Tibial nerve (tissue), 4 donors: ENCODE data around the gene APBA1. TPM values are rescaled to one million over a fixed set of nuclear protein-coding genes. Genes with fewer than 3 reads are reported as not detected.

Experiments used
- DNase-seq, 2 donors: peaks; one replicate each; pipeline ENCODE4 v3.0.0-alpha.2; 2019; ENCODE audit warnings: low spot score in 2 of 2
- H3K27ac ChIP-seq, 4 donors: fragments of 200-600 bp; sonication (generic) in 3 of 4; one replicate each; pipeline ENCODE4 v1.5.1; 2017 to 2019; ENCODE audit warnings: mild to moderate bottlenecking in 1 of 4
- H3K27me3 ChIP-seq, 2 donors: fragments of 200-600 bp; sonication (generic) in 1 of 2; one replicate each; pipeline versions ENCODE4 v1.5.1 to v1.6.0; 2017 to 2019
- H3K36me3 ChIP-seq, 3 donors: fragments of 200-600 bp; sonication (generic); one replicate each; pipeline ENCODE4 v1.5.1; 2018 to 2019
- H3K4me1 ChIP-seq, 4 donors: fragments of 200-600 bp; sonication (generic) in 3 of 4; one replicate each; pipeline ENCODE4 v1.5.1; 2017 to 2019
- H3K4me3 ChIP-seq, 4 donors: fragments of 200-600 bp; sonication (generic) in 3 of 4; one replicate each; pipeline ENCODE4 v1.5.1; 2017 to 2019; ENCODE audit warnings: mild to moderate bottlenecking in 1 of 4, moderate library complexity in 1 of 4
- H3K9me3 ChIP-seq, 4 donors: fragments of 200-600 bp; sonication (generic) in 3 of 4; one replicate each; pipeline ENCODE4 v1.5.1; 2017 to 2019
- CTCF ChIP-seq, 5 experiments: fragments of 200-600 bp in 3 of 5; fragments of 450-650 bp in 2 of 5; sonication (generic) in 3 of 5; IDR thresholded peaks; one replicate each; pipeline ENCODE4 v1.5.1; 2016 to 2019; ENCODE audit warnings: antibody characterized with exemption in 5 of 5, mild to moderate bottlenecking in 3 of 5, moderate library complexity in 2 of 5
- EP300 ChIP-seq, 2 donors: sonication (generic); formaldehyde crosslinking; IDR thresholded peaks; one replicate each; pipeline ENCODE4 v1.6.1; 2017; ENCODE audit warnings: antibody characterized with exemption in 2 of 2, mild to moderate bottlenecking in 1 of 2
- POLR2A ChIP-seq, 2 donors: fragments of 450-650 bp; IDR thresholded peaks; one replicate each; pipeline ENCODE4 v1.6.1; 2017; ENCODE audit warnings: antibody characterized with exemption in 2 of 2, mild to moderate bottlenecking in 2 of 2, moderate library complexity in 2 of 2
- WGBS, 2 donors: methylation state at CpG; one replicate each; pipeline ENCODE4 v1.1.5; 2018; 5-methylcytosine and 5-hydroxymethylcytosine counted together
- total RNA-seq, 4 donors: library from RNA; depleted of rRNA; stranded (reverse); fragments of >200 nt; gene quantifications; one replicate each; pipeline ENCODE4 v1.1.0, GENCODE V29; 2016

Gene APBA1
- total RNA-seq, 4 donors from 2014 or later, result 8.4 to 14.4 (median 9.8) TPM

- no peaks in the 10 kb centered on the region for H3K9me3 ChIP-seq
- no peak overlapping the region for H3K4me3 ChIP-seq
- peak; percentile 50 to 68 for DNase-seq
- WGBS, 2 donors, result 44 to 52% methylated on average over 3 of the region's 3 CpGs
- peaks cover 0 to 25% (median 0%) of the 10 kb centered on the region in 3 donors for H3K36me3 ChIP-seq
- TF ChIP-seq POLR2A (IDR thresholded peaks at IDR 0.05) (no peak), EP300 (IDR thresholded peaks at IDR 0.05) (peak; percentile 28 to 68), CTCF (IDR thresholded peaks at IDR 0.05) (no peak)
- peak overlapping the region in 3 of 4 donors; percentile 21 to 54 (median 44) for H3K27ac ChIP-seq
- peaks cover 0 to 23% (median 0%) of the 10 kb centered on the region in 4 donors for H3K4me1 ChIP-seq
- no peaks in the 10 kb centered on the region for H3K27me3 ChIP-seq
Measured at GRCh38 chr9:69465473-69465872, 206.7 kb downstream of the APBA1 start.

- TF ChIP-seq EP300 (IDR thresholded peaks at IDR 0.05) (no peak), CTCF (IDR thresholded peaks at IDR 0.05) (no peak), POLR2A (IDR thresholded peaks at IDR 0.05) (no peak)
- DNase-seq, result no peak
- H3K4me3 ChIP-seq, result no peak overlapping the region
- H3K9me3 ChIP-seq, result no peaks in the 10 kb centered on the region
- no peak overlapping the region for H3K27ac ChIP-seq
- 66 to 69% methylated on average over 11 of the region's 11 CpGs for WGBS, 2 donors
- H3K36me3 ChIP-seq, result peaks cover 0 to 43% (median 0%) of the 10 kb centered on the region in 3 donors
- peaks cover 0 to 19% (median 0%) of the 10 kb centered on the region in 4 donors for H3K4me1 ChIP-seq
- H3K27me3 ChIP-seq, result no peaks in the 10 kb centered on the region
Measured at GRCh38 chr9:69463497-69464068, 208.6 kb downstream of the APBA1 start.

GRCh38 chr9:69462394-69462793 lies 209.8 kb downstream of the APBA1 start:
- 75 to 77% methylated on average over 4 of the region's 4 CpGs for WGBS, 2 donors
- no peak for DNase-seq
- Histone ChIP-seq H3K27ac (no peak overlapping the region), H3K4me1 (peaks cover 0 to 19% (median 0%) of the 10 kb centered on the region in 4 donors), H3K4me3 (no peak overlapping the region), H3K27me3 (no peaks in the 10 kb centered on the region), H3K9me3 (no peaks in the 10 kb centered on the region), H3K36me3 (peaks cover 0 to 55% (median 0%) of the 10 kb centered on the region in 3 donors)
- TF ChIP-seq EP300 (IDR thresholded peaks at IDR 0.05), result no peak
- TF ChIP-seq CTCF (IDR thresholded peaks at IDR 0.05), result no peak
- TF ChIP-seq POLR2A (IDR thresholded peaks at IDR 0.05), result no peak

GRCh38 chr9:69461103-69461887 lies 210.9 kb downstream of the APBA1 start:
- Histone ChIP-seq H3K27ac (no peak overlapping the region), H3K36me3 (peaks cover 0 to 60% (median 0%) of the 10 kb centered on the region in 3 donors), H3K4me1 (peaks cover 0 to 16% (median 0%) of the 10 kb centered on the region in 4 donors), H3K9me3 (no peaks in the 10 kb centered on the region), H3K4me3 (no peak overlapping the region), H3K27me3 (no peaks in the 10 kb centered on the region)
- TF ChIP-seq POLR2A (IDR thresholded peaks at IDR 0.05), result no peak
- no peak for TF ChIP-seq EP300 (IDR thresholded peaks at IDR 0.05)
- TF ChIP-seq CTCF (IDR thresholded peaks at IDR 0.05), result no peak
- WGBS, 2 donors, result 76 to 86% methylated on average over 6 of the region's 6 CpGs
- DNase-seq, result no peak

GRCh38 chr9:69460012-69460411 lies 212.2 kb downstream of the APBA1 start:
- Histone ChIP-seq H3K4me1 (peaks cover 0 to 4% (median 0%) of the 10 kb centered on the region in 4 donors), H3K27me3 (no peaks in the 10 kb centered on the region), H3K4me3 (no peak overlapping the region), H3K36me3 (peaks cover 0 to 61% (median 0%) of the 10 kb centered on the region in 3 donors), H3K27ac (no peak overlapping the region), H3K9me3 (no peaks in the 10 kb centered on the region)
- 84 to 94% methylated on average over 5 of the region's 5 CpGs for WGBS, 2 donors
- DNase-seq, result no peak
- no peak for TF ChIP-seq EP300 (IDR thresholded peaks at IDR 0.05)
- no peak for TF ChIP-seq POLR2A (IDR thresholded peaks at IDR 0.05)
- TF ChIP-seq CTCF (IDR thresholded peaks at IDR 0.05), result no peak
